GM12891 (cell line): Measurements from ENCODE around the gene FOXL1.

Source experiments
- DNase-seq: peaks from one replicate; pipeline ENCODE4 v3.0.0; 2011; ENCODE audit warnings: low spot score; ENCODE audit not compliant: insufficient read length
- FAIRE-seq: peaks from 2 replicates; lab custom pipeline; 2011; peaks lifted over from hg19 to GRCh38; lab: Jason Lieb, UNC
- PAX5 ChIP-seq: IDR thresholded peaks from 2 replicates; pipeline ENCODE4 v1.6.1; 2011; ENCODE audit warnings: low read length, moderate library complexity, mild to moderate bottlenecking; ENCODE audit not compliant: insufficient read depth, severe bottlenecking
- POLR2A ChIP-seq: IDR thresholded peaks from 2 replicates; pipeline ENCODE4 v1.6.1; 2011; ENCODE audit warnings: low read depth, low read length, control low read depth
- POLR2AphosphoS5 ChIP-seq: IDR thresholded peaks from 2 replicates; pipeline ENCODE4 v1.6.1; 2011; ENCODE audit warnings: low read depth, low read length, control low read depth
- POU2F2 ChIP-seq: IDR thresholded peaks from 2 replicates; pipeline ENCODE4 v1.6.1; 2011; ENCODE audit warnings: low read depth, mild to moderate bottlenecking, control low read depth, low read length, moderate library complexity
- SPI1 ChIP-seq: IDR thresholded peaks from 2 replicates; pipeline ENCODE4 v1.6.1; 2011; ENCODE audit warnings: low read depth, low read length, control low read depth
- TAF1 ChIP-seq: IDR thresholded peaks from 2 replicates; pipeline ENCODE4 v1.6.1; 2011; ENCODE audit warnings: low read depth, low read length, control low read depth

Gene FOXL1

DNA sequence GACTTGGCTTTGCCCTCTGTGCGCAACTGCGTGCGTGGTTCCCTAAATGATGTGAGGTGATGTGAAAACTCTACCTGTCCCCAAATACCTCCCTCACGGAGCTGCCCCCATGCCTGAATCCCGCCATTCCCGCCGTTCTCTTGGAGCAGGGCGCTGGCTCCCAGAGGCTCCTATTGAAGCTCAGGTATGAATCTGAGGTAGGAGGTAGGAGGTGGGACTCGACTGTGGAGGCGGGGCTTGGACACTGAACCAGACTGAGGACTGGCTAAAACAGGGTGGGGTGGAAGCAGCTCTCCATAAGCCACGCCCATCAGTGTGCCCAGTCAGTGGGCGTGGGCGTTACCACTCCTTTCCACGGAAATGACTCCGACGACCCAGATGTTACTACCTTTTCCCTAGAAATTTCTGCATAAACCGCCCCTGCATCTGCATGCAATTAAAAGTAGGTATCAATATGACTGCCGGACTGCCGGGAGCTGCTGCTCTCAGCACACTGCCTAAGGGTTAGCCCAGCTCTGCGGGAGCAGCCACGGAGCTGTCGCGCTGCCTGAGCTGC lies 41.0 kb downstream of the FOXL1 start:
- DNase-seq (no peak), FAIRE-seq (no peak)
- TF ChIP-seq TAF1 (no peak), POLR2AphosphoS5 (no peak), SPI1 (no peak), PAX5 (no peak), POU2F2 (no peak), POLR2A (no peak)

DNA sequence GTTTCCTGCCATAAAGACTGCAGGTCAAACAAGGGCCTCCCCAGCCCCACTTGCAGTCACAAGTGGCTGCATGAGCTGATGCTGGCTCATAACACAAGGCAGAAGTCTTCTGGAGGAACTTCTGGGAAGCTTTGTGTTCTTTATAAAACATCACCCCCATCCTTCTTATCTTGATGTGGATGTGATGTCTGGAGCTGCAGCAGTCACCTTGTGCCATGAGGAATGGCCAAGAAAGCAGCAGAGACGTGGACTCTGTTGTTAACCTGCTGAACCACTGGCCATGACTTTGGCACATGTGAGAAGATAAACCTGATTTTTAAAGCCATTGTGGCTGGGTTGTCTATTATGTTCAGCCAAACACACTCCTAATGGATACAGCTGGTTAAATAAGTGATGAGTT lies 41.8 kb downstream of the FOXL1 start:
- TF ChIP-seq POLR2A = no peak
- no peak for TF ChIP-seq POLR2AphosphoS5
- no peak for TF ChIP-seq TAF1
- no peak for TF ChIP-seq POU2F2
- no peak for TF ChIP-seq SPI1
- no peak for TF ChIP-seq PAX5
- DNase-seq (no peak), FAIRE-seq (no peak)

- FAIRE-seq = no peak
- DNase-seq = no peak
- TF ChIP-seq SPI1 (no peak), POLR2A (no peak), TAF1 (no peak), PAX5 (no peak), POLR2AphosphoS5 (no peak), POU2F2 (no peak)
Observed at GRCh38 chr16:86621966-86622365, 43.6 kb downstream of the FOXL1 start.

DNA sequence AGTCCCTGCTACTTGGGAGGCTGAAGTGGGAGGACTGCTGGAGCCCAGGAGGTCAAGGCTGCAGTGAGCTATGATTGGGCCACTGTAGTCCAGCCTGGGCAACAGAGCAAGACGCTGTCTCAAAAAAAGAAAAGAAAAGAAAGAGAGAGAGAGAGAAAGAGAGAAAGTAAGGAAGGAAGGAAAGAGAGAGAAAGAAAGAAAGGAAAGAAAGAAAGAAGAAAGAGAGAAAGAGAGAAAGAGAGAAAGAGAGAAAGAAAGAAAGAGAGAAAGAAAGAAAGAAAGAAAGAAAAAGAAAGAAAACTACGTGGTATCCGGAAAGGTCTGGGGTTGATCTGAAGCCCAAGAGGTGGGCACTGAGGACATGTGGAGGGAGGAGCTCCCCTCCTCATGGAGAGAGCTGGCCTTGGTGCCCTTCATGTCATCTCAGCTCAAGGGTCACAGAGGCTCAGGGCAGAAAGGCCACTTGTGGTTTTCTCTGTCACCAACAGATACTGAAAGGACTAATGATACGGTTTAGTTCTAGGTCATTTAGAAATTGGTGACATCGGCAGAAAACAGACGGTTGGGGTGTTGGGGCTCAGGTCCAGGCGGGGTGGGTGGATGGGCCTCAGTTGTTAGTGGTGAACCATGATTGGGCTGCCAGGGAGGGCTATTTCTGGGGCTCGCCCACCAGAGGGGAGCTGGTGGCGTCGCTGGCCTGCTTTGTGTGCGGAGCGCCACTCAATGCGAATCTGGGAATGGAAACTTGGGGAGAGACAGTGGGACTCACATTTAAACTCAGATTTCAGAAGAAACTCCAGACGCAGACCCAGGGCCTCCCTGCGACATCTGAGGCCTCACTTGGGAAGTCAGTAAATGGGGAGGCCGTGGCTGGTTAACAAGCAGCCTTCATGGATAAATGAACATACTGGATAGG lies 44.6 kb downstream of the FOXL1 start:
- no peak for FAIRE-seq
- TF ChIP-seq SPI1 = no peak
- TF ChIP-seq TAF1 = no peak
- TF ChIP-seq POU2F2 = no peak
- no peak for TF ChIP-seq POLR2A
- no peak for TF ChIP-seq POLR2AphosphoS5
- no peak for DNase-seq

GRCh38 chr16:86625029-86625428 lies 46.7 kb downstream of the FOXL1 start:
- DNase-seq = no peak
- no peak for FAIRE-seq
- no peak for TF ChIP-seq PAX5
- TF ChIP-seq SPI1 = no peak
- no peak for TF ChIP-seq POLR2AphosphoS5
- TF ChIP-seq POU2F2 = no peak
- TF ChIP-seq TAF1 = no peak
- no peak for TF ChIP-seq POLR2A

GRCh38 chr16:86625821-86626220 lies 47.5 kb downstream of the FOXL1 start:
- TF ChIP-seq SPI1 (no peak), POLR2A (no peak), PAX5 (no peak), POU2F2 (no peak), POLR2AphosphoS5 (no peak), TAF1 (no peak)
- DNase-seq = no peak
- FAIRE-seq = no peak

- TF ChIP-seq PAX5 (no peak), SPI1 (no peak), POU2F2 (no peak), POLR2A (no peak), TAF1 (no peak), POLR2AphosphoS5 (no peak)
- FAIRE-seq (no peak), DNase-seq (no peak)
Observed at GRCh38 chr16:86626284-86626683, 47.9 kb downstream of the FOXL1 start.

GRCh38 chr16:86626966-86627365 lies 48.6 kb downstream of the FOXL1 start:
- no peak for FAIRE-seq
- TF ChIP-seq POU2F2 (no peak), POLR2A (no peak), TAF1 (no peak), SPI1 (no peak), PAX5 (no peak)
- no peak for DNase-seq

- DNase-seq = no peak
- no peak for TF ChIP-seq TAF1
- no peak for TF ChIP-seq SPI1
- no peak for TF ChIP-seq POLR2AphosphoS5
- TF ChIP-seq POU2F2 = no peak
- no peak for TF ChIP-seq PAX5
- no peak for TF ChIP-seq POLR2A
- no peak for FAIRE-seq
Observed at GRCh38 chr16:86628614-86629013, 50.3 kb downstream of the FOXL1 start.

- FAIRE-seq = no peak
- TF ChIP-seq POLR2AphosphoS5 (no peak), SPI1 (no peak), PAX5 (no peak), TAF1 (no peak), POU2F2 (no peak), POLR2A (no peak)
- no peak for DNase-seq
Observed at GRCh38 chr16:86630471-86630870, 52.1 kb downstream of the FOXL1 start.

DNA sequence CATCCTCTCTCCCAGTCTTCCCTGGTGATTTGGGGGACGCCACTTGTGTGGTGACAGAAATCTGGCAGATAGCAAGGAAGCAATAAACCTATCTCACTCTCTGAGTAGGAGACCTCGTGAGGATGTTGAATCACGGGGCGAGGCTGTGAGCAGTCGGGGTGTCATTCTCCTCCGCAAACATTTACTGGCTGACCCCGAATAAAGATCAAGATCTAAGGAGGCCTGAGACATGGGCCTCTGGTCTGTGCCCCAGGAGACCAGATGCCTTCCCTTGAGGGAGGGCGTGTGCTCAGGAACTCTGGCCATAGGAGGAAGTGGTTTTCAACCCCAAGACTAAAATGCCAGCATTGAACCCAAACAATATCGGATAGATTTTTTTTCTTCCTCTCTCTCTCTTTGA lies 53.1 kb downstream of the FOXL1 start:
- no peak for TF ChIP-seq POU2F2
- TF ChIP-seq POLR2A = no peak
- TF ChIP-seq POLR2AphosphoS5 = no peak
- TF ChIP-seq TAF1 = no peak
- TF ChIP-seq SPI1 = no peak
- TF ChIP-seq PAX5 = no peak
- DNase-seq (no peak), FAIRE-seq (no peak)
